Psoas muscle (tissue), 8 donors: ENCODE measurements around the gene SLC41A3. TPM values are rescaled to one million over a fixed set of nuclear protein-coding genes. Genes with fewer than 3 reads are reported as not detected.
A peak's percentile ranks its signal among the peaks of the same experiment; 100 is the strongest.

Experiments used
- ATAC-seq, 4 donors: fragments of 200-7000 bp; cut with Tn5 transposase; one replicate each; pipeline ENCODE4 v1.9.1; 2020; ENCODE audit warnings: moderate library complexity in 3 of 4, mild to moderate bottlenecking in 2 of 4
- DNase-seq, 2 donors: peaks; one replicate each; pipeline ENCODE4 v3.0.0-alpha.2; 2020
- H3K27ac ChIP-seq: fragments of 200-600 bp; one replicate; pipeline ENCODE4 v1.8.0; 2022
- H3K27me3 ChIP-seq, 3 donors: fragments of 200-600 bp in 1 of 3; one replicate each; pipeline versions ENCODE4 v1.6.1 to v1.8.0; 2013 to 2022; ENCODE audit warnings: low read length in 2 of 3, mild to moderate bottlenecking in 2 of 3, moderate library complexity in 1 of 3; ENCODE audit not compliant: insufficient read depth in 3 of 3
- H3K36me3 ChIP-seq, 2 donors: fragments of 200-600 bp in 1 of 2; one replicate each; pipeline versions ENCODE4 v1.6.1 to v1.8.0; 2013 to 2022; ENCODE audit warnings: low read depth in 1 of 2, mild to moderate bottlenecking in 1 of 2, moderate library complexity in 1 of 2; ENCODE audit not compliant: insufficient read depth in 1 of 2
- H3K4me1 ChIP-seq: fragments of 200-600 bp; one replicate; pipeline ENCODE4 v1.8.0; 2022
- H3K4me3 ChIP-seq: fragments of 200-600 bp; one replicate; pipeline ENCODE4 v1.8.0; 2022; ENCODE audit warnings: mild to moderate bottlenecking
- H3K9me3 ChIP-seq: fragments of 200-600 bp; one replicate; pipeline ENCODE4 v1.8.0; 2022
- CTCF ChIP-seq: fragments of 200-600 bp; IDR thresholded peaks from one replicate; pipeline ENCODE4 v1.8.0; 2022; ENCODE audit warnings: antibody characterized with exemption
- WGBS, 3 donors: extraction: QIAGEN DNeasy Blood & Tissue Kit; methylation state at CpG; one replicate each; pipeline versions ENCODE4 v1.1.6 to v1.1.7; 2013; 5-methylcytosine and 5-hydroxymethylcytosine counted together
- intact Hi-C, 2 donors: fragments of 100-400 bp; cut with DNase I; formaldehyde crosslinking; loops; one replicate each; pipeline versions ENCODE4 v1.11.0 to v1.14.2; 2022
- polyA plus RNA-seq, 3 donors: library from polyadenylated mRNA; stranded (reverse); fragments of 200-250 nt; gene quantifications; one replicate each; pipeline ENCODE4 v1.2.3, GENCODE V29; 2013
- total RNA-seq, 4 donors: library from RNA; stranded (reverse); fragmentation: NEBNext Ultra II Directional in 2 of 4; extraction: Animal tissue kit (Norgen Biotek cat#: 25700) in 2 of 4; gene quantifications; one replicate each; pipeline versions ENCODE4 v1.2.1 to v1.2.4, GENCODE V29; 2021 to 2023
- donor health status: healthy with polysubstance abuse.
- donor health status: DM: no; HTN: no; CAD: no; lungs with moderate emphysema.
- donor health status: Bipolar disorder and iron deficiency.
- donor health status: healthy.
- donor health status: DM: yes; HTN: yes; CAD: no.
- donor health status: DM: no; HTN: no; CAD: no.
- donor health status: DM: no; HTN: no; CAD: no.
- donor health status: DM: yes; HTN: yes; CAD: no.

Gene SLC41A3
- total and polyA plus RNA-seq, 7 donors, result 28.7 to 58.9 (median 37.5) TPM

- TF ChIP-seq CTCF, result no peak
- Histone ChIP-seq H3K36me3 (peaks cover 0 to 30% of the 10 kb centered on the region in 2 donors), H3K27ac (no peak overlapping the region), H3K4me1 (peaks cover 14% of the 10 kb centered on the region), H3K27me3 (no peaks in the 10 kb centered on the region), H3K9me3 (no peaks in the 10 kb centered on the region), H3K4me3 (no peak overlapping the region)
- DNase-seq, result peak; percentile 7 to 44
- 66 to 71% (median 69%) methylated on average over 10 of the region's 10 CpGs for WGBS, 3 donors
- no peak for ATAC-seq
- intact Hi-C loops, result no loop called here
Observed at GRCh38 chr3:126124148-126124868, 40.4 kb upstream of the SLC41A3 start.

- Histone ChIP-seq H3K36me3 (peaks cover 0 to 31% of the 10 kb centered on the region in 2 donors), H3K4me3 (no peak overlapping the region), H3K27me3 (no peaks in the 10 kb centered on the region), H3K9me3 (no peaks in the 10 kb centered on the region), H3K4me1 (peaks cover 26% of the 10 kb centered on the region), H3K27ac (no peak overlapping the region)
- DNase-seq (peak in 1 of 2 donors; percentile 17), ATAC-seq (no peak)
- 79 to 87% (median 87%) methylated on average over 4 of the region's 4 CpGs for WGBS, 3 donors
- no peak for TF ChIP-seq CTCF
- intact Hi-C loops, result no loop called here
Observed at GRCh38 chr3:126121632-126122031, 37.7 kb upstream of the SLC41A3 start.

- intact Hi-C loops, result no loop called here
- Histone ChIP-seq H3K9me3 (no peaks in the 10 kb centered on the region), H3K27me3 (no peaks in the 10 kb centered on the region), H3K36me3 (peaks cover 0 to 35% of the 10 kb centered on the region in 2 donors), H3K4me3 (no peak overlapping the region), H3K27ac (no peak overlapping the region), H3K4me1 (peaks cover 26% of the 10 kb centered on the region)
- WGBS, 3 donors, result 92 to 93% (median 93%) methylated on average over 9 of the region's 9 CpGs
- peak in 1 of 2 donors; percentile 24 for DNase-seq
- ATAC-seq, result no peak
- no peak for TF ChIP-seq CTCF
Observed at GRCh38 chr3:126121074-126121473, 37.1 kb upstream of the SLC41A3 start.

GRCh38 chr3:126119976-126120375 is 36.1 kb upstream of the SLC41A3 start:
- no peak overlapping the region for H3K4me3 ChIP-seq
- DNase-seq (no peak), ATAC-seq (no peak)
- H3K27me3 ChIP-seq, result no peaks in the 10 kb centered on the region
- intact Hi-C loops, result no loop called here
- no peak for TF ChIP-seq CTCF
- no peaks in the 10 kb centered on the region for H3K9me3 ChIP-seq
- peaks cover 26% of the 10 kb centered on the region for H3K4me1 ChIP-seq
- 92 to 95% (median 93%) methylated on average over 8 of the region's 8 CpGs for WGBS, 3 donors
- peaks cover 0 to 30% of the 10 kb centered on the region in 2 donors for H3K36me3 ChIP-seq
- H3K27ac ChIP-seq, result peak overlapping the region; percentile 82
